Mucosa of descending colon (tissue), 3 donors: Measurements from ENCODE around the gene KCNK15. TPM values are rescaled to one million over a fixed set of nuclear protein-coding genes. Genes with fewer than 3 reads are reported as not detected.

ENCODE experiments used
- ATAC-seq: fragments of 200-7000 bp; cut with Tn5 transposase; one replicate; pipeline ENCODE4 v1.9.1; 2020; ENCODE audit warnings: mild to moderate bottlenecking, moderate library complexity
- DNase-seq, 3 donors: peaks; one replicate each; pipeline ENCODE4 v3.0.0-alpha.2; 2020
- H3K36me3 ChIP-seq: fragments of 200-600 bp; one replicate; pipeline ENCODE4 v1.8.0; 2021; ENCODE audit warnings: low read depth, mild to moderate bottlenecking
- H3K4me1 ChIP-seq: fragments of 200-600 bp; one replicate; pipeline ENCODE4 v1.8.0; 2021; ENCODE audit warnings: low read depth, mild to moderate bottlenecking
- H3K4me3 ChIP-seq: fragments of 200-600 bp; one replicate; pipeline ENCODE4 v1.8.0; 2021; ENCODE audit warnings: mild to moderate bottlenecking
- H3K9me3 ChIP-seq: fragments of 200-600 bp; one replicate; pipeline ENCODE4 v1.8.0; 2021; ENCODE audit warnings: mild to moderate bottlenecking
- CTCF ChIP-seq: fragments of 200-600 bp; IDR thresholded peaks from one replicate; pipeline ENCODE4 v1.8.0; 2022; ENCODE audit warnings: antibody characterized with exemption, mild to moderate bottlenecking
- intact Hi-C, 2 donors: fragments of 100-400 bp; cut with DNase I in 1 of 2; cut with micrococcal nuclease in 1 of 2; formaldehyde crosslinking; loops; one replicate each; pipeline versions ENCODE4 v1.11.0 to v1.11.1; 2022; cut with DNase I, micrococcal nuclease
- total RNA-seq, 3 donors: library from RNA; stranded (reverse); fragmentation: NEBNext Ultra II Directional in 2 of 3; extraction: Animal tissue kit (Norgen Biotek cat#: 25700) in 2 of 3; gene quantifications; one replicate each; pipeline versions ENCODE4 v1.2.1 to v1.2.4, GENCODE V29; 2021 to 2023
- donor health status: DM: no; HTN: no; CAD: no; lungs with moderate emphysema.
- donor health status: DM: no; HTN: no; CAD: no.
- donor health status: DM: no; HTN: yes; CAD: no.

Gene KCNK15
- total RNA-seq, 3 donors from 2014 or later, result 0.17 to 0.44 (median 0.43) TPM

DNA sequence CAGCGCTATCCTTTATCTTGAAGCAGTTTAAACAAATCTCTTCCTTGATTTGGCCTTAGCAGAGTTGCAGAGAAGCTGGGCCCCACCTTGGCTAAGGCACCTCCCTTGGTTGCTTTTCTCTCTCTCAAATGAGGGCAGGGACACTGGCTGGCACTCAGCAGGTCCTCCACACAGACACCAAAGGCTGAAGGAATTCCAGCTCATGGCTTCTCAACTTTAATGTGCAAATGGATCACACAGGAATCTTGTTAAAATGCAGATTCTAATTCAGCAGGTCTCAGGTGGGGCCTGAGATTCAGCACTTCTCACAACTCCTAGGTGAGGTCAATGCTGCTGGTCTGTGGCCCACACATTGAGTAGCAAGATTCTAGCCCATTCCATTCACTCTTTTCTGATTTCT lies 39.0 kb downstream of the KCNK15 start:
- Histone ChIP-seq H3K4me3 (no peak overlapping the region), H3K36me3 (no peaks in the 10 kb centered on the region), H3K4me1 (no peaks in the 10 kb centered on the region), H3K9me3 (no peaks in the 10 kb centered on the region)
- intact Hi-C loops, result no loop called here
- no peak for ATAC-seq
- DNase-seq, result no peak
- no peak for TF ChIP-seq CTCF

DNA sequence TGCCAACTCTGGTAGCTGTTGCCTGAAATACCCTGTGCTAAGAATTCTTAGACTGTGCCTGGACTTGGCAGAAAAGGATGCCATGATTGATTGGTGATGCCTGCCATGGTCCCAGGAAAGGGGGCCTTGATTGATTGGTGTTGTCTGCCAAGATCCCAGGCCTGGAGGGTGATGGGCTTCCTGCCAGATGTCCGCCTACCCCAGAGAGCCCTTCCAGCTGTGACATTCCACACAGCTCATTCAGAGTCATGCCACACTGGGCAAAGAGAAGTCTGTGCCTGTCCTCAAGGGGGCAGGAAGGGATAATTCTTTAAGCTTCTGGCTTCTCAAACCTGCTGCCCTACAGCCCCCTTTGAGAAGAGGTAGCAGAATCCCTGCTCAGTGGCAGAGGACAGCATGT lies 40.1 kb downstream of the KCNK15 start:
- intact Hi-C loops, result no loop called here
- no peaks in the 10 kb centered on the region for H3K9me3 ChIP-seq
- no peak for ATAC-seq
- no peak for DNase-seq
- no peaks in the 10 kb centered on the region for H3K4me1 ChIP-seq
- H3K36me3 ChIP-seq, result no peaks in the 10 kb centered on the region
- TF ChIP-seq CTCF, result no peak
- no peak overlapping the region for H3K4me3 ChIP-seq

DNA sequence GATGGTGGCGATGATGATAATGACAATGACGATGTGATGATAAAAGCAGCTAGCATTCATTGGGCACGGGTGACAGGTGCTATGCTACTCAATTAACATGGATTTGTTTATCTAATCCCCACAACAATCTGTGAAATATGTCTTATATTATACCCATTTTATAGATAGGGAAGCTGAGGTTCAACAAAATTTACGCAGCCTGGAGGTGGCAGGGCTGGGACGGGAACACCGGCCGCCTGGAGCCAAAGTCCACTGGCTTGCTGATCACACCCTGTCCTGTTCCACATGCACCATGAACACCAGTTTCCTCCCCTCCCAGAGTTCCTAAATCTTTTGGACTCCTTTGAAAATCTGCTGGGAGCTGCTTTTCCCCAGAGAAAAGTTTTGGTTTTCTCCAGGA lies 41.6 kb downstream of the KCNK15 start:
- H3K4me1 ChIP-seq, result no peaks in the 10 kb centered on the region
- no peak for TF ChIP-seq CTCF
- H3K4me3 ChIP-seq, result no peak overlapping the region
- ATAC-seq (peak; percentile 37), DNase-seq (peak in 1 of 3 donors; percentile 39)
- intact Hi-C loops, result no loop called here
- no peaks in the 10 kb centered on the region for H3K36me3 ChIP-seq
- no peaks in the 10 kb centered on the region for H3K9me3 ChIP-seq

DNA sequence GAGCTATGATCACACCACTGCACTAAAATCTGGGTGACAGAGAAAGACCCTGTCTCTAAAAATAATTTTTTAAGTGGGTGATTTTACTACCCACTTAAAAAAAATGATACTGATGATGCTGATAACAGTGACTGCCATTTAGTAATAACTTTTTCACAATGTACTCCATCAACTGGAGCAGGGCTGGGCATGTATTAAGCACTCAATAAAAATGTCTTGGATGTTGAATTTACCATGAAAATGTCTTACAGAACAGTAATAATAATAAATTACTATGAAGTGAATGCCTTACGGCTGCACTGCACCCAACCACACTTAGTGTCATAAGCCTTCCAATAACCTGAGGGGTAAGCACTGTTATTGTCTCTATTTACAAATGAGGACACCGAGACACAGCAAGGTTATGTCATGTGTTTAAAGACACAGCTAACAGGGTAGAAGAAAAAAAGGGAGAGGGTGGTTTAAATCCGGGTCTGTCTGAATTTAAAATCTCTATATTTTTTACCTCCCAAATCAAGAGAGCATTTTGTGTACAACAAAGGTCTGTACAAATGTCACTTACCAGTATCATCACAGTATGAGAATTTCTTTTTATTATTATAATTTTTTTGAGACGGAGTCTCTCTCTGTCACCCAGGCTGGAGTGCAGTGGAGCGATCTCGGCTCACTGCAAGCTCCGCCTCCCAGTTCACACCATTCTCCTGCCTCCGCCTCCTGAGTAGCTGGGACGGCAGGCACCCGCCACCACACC lies 43.2 kb downstream of the KCNK15 start:
- ATAC-seq (no peak), DNase-seq (no peak)
- intact Hi-C loops, result no loop called here
- Histone ChIP-seq H3K4me3 (no peak overlapping the region), H3K36me3 (no peaks in the 10 kb centered on the region), H3K4me1 (no peaks in the 10 kb centered on the region), H3K9me3 (no peaks in the 10 kb centered on the region)
- TF ChIP-seq CTCF, result no peak

DNA sequence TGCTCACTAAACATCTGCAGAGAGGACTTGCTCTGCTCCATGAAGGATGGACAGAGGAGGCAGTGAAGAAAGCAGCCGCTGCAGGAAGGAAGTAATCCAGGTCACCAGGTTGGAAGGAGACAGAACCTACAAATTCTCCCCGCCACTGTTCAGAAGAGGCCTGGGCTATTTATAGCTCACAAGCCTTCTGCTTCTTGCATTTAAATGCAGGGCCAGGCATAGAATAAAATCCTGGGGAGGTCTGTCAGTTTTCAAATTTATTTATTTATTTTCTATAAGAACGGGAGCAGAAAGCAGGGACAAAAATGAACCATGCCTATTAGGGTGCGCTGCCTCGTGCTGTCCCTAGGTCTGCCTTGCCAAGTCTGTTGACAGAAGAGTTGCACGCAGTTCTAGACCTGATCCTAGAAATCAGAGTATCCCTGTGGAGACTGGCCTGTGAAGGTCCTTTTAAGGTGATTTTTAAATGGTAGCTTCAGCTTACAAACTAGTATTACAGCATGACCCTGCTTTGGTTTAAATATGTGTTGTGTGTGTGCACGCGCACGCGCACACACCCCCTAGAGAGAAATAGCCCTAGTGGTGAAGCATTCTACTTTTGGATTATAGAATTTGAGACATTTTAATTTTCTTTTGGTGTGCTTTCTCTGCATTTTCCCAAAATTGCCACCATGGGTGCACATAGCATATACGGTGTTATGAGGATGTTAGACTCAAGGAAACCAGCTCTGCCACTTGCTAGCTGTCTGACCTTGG lies 45.2 kb downstream of the KCNK15 start:
- TF ChIP-seq CTCF, result no peak
- Histone ChIP-seq H3K9me3 (no peaks in the 10 kb centered on the region), H3K36me3 (no peaks in the 10 kb centered on the region), H3K4me1 (no peaks in the 10 kb centered on the region), H3K4me3 (no peak overlapping the region)
- intact Hi-C loops, result no loop called here
- DNase-seq, result no peak
- no peak for ATAC-seq
